GM12892 (cell line): Measurements from ENCODE around the gene DGAT2L6.

Experiments used
- DNase-seq: peaks from one replicate; pipeline ENCODE4 v3.0.0; 2011; ENCODE audit not compliant: insufficient read length
- FAIRE-seq: peaks from 2 replicates; lab custom pipeline; 2011; peaks lifted over from hg19 to GRCh38; lab: Jason Lieb, UNC
- POLR2A ChIP-seq: IDR thresholded peaks from 2 replicates; pipeline ENCODE4 v1.6.1; 2011; ENCODE audit warnings: low read depth, low read length, control low read depth
- POLR2AphosphoS5 ChIP-seq: IDR thresholded peaks from 2 replicates; pipeline ENCODE4 v1.6.1; 2011; ENCODE audit warnings: low read depth, low read length, control low read depth
- TAF1 ChIP-seq: IDR thresholded peaks from 2 replicates; pipeline ENCODE4 v1.6.1; 2011; ENCODE audit warnings: low read depth, mild to moderate bottlenecking, control low read depth, low read length, borderline replicate concordance

Gene DGAT2L6

DNA sequence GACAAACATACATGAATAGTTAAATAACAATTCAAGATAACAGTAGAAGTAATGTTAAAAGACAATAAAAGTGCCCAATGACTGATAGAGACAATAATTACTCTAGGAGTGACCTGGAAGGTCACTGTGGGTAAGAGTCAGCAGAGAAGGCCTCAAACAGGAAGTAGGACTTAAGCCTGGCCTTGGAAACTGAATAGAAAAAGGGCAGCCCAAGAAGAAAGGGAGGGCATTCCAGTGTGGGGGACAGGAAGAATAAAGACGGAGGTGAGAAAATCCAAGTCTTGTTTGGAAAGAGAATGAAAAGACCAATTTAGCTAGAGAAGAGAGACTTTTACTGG lies 76.7 kb downstream of the DGAT2L6 start:
- TF ChIP-seq POLR2AphosphoS5 (no peak), POLR2A (no peak), TAF1 (no peak)
- no peak for FAIRE-seq

DNA sequence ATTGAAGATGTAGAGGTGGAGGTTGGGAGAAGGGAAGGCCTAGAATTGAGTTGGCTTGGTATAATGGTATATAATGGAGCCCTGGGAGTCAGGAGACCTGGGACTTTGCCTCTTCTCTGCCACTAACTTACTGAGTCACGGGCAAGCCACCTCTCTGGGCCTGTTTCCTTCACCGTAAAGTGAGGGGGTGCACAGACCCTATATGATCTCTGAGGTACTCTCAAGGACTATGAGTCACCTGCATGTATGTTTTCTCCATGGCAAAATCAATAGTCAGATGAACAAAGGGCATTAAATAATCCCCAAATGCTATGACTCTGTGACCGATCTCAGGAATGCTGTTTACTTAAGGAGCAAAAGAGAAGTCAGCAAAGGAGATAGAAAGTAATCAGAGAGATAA lies 77.6 kb downstream of the DGAT2L6 start:
- TF ChIP-seq POLR2AphosphoS5: no peak
- no peak for TF ChIP-seq POLR2A
- no peak for TF ChIP-seq TAF1
- DNase-seq (no peak), FAIRE-seq (no peak)

More for the DNA sequence above, 76.7 kb downstream of the DGAT2L6 start:
- DNase-seq: no peak
